HEK293T (cell line): ENCODE measurements around the gene LRRC58.
"Not testable (repeated sequence)": the region's sequence is repeated elsewhere in the genome, so short reads cannot be mapped to it uniquely, and the experiment has no call there.

Source experiments
- CTCF ChIA-PET: fragments of 350-600 bp; formaldehyde crosslinking; extraction: SDS; loops from one replicate; lab custom pipeline; 2021; ENCODE audit warnings: antibody characterized with exemption, inconsistent platforms; lab: Yijun Ruan, JAX
- POLR2A ChIA-PET: fragments of 350-600 bp; formaldehyde crosslinking; extraction: SDS; loops from one replicate; lab custom pipeline; 2020; ENCODE audit warnings: antibody characterized with exemption, inconsistent platforms; lab: Yijun Ruan, JAX
- DNase-seq: peaks from one replicate; pipeline ENCODE4 v3.0.0; 2012; ENCODE audit warnings: mixed read lengths; ENCODE audit errors: extremely low spot score
- ARNT ChIP-seq: fragments of 450-650 bp; IDR thresholded peaks from 2 replicates; pipeline ENCODE4 v1.6.1; 2017; ENCODE audit warnings: mild to moderate bottlenecking
- BHLHE40 ChIP-seq: fragments of 450-650 bp; IDR thresholded peaks from 2 replicates; pipeline ENCODE4 v1.6.1; 2016; ENCODE audit warnings: mild to moderate bottlenecking, moderate library complexity, borderline replicate concordance
- CTBP1 ChIP-seq: fragments of 450-650 bp; IDR thresholded peaks from 2 replicates; pipeline ENCODE4 v1.6.1; 2016; ENCODE audit warnings: borderline replicate concordance
- ELF4 ChIP-seq: fragments of 450-650 bp; IDR thresholded peaks from 2 replicates; pipeline ENCODE4 v1.6.1; 2017; ENCODE audit warnings: antibody characterized with exemption
- FOXA1 ChIP-seq: fragments of 450-650 bp; IDR thresholded peaks from 2 replicates; pipeline ENCODE4 v1.6.1; 2016; ENCODE audit warnings: mild to moderate bottlenecking
- FOXK2 ChIP-seq: fragments of 450-650 bp; IDR thresholded peaks from 2 replicates; pipeline ENCODE4 v1.6.1; 2016; ENCODE audit warnings: mild to moderate bottlenecking
- FOXM1 ChIP-seq: fragments of 450-650 bp; IDR thresholded peaks from 2 replicates; pipeline ENCODE4 v1.6.1; 2017; ENCODE audit warnings: mild to moderate bottlenecking, borderline replicate concordance
- HDGF ChIP-seq: fragments of 450-650 bp; IDR thresholded peaks from 2 replicates; pipeline ENCODE4 v1.6.1; 2017; ENCODE audit warnings: antibody characterized with exemption, borderline replicate concordance
- L3MBTL2 ChIP-seq: fragments of 450-650 bp; conservative IDR thresholded peaks from 2 replicates; pipeline ENCODE4 v1.6.1; 2016; ENCODE audit warnings: mild to moderate bottlenecking
- LEF1 ChIP-seq: fragments of 450-650 bp; IDR thresholded peaks from 2 replicates; pipeline ENCODE4 v1.6.1; 2017; ENCODE audit warnings: mild to moderate bottlenecking, borderline replicate concordance
- NFRKB ChIP-seq: fragments of 450-650 bp; IDR thresholded peaks from 2 replicates; pipeline ENCODE4 v1.6.1; 2016; ENCODE audit warnings: mild to moderate bottlenecking, moderate library complexity
- SP1 ChIP-seq: fragments of 450-650 bp; IDR thresholded peaks from 2 replicates; pipeline ENCODE4 v1.6.1; 2017
- SUZ12 ChIP-seq: fragments of 450-650 bp; IDR thresholded peaks from 2 replicates; pipeline ENCODE4 v1.6.1; 2016; ENCODE audit warnings: mild to moderate bottlenecking
- TARDBP ChIP-seq: fragments of 450-650 bp; IDR thresholded peaks from 2 replicates; pipeline ENCODE4 v1.6.1; 2016
- ZNF384 ChIP-seq: fragments of 450-650 bp; IDR thresholded peaks from 2 replicates; pipeline ENCODE4 v1.6.1; 2016
- TF ChIP-seq, protein P1 (sequence below): fragments of 450-650 bp; IDR thresholded peaks from 2 replicates; pipeline ENCODE4 v1.6.1; 2016

Gene LRRC58

GRCh38 chr3:120377948-120378347 is 28.8 kb upstream of the LRRC58 start:
- DNase-seq, POLR2A ChIA-PET, CTCF ChIA-PET: not testable (repeated sequence)
- peak; percentile 59; the same call in 1 of the 2 replicates for TF ChIP-seq L3MBTL2

DNA sequence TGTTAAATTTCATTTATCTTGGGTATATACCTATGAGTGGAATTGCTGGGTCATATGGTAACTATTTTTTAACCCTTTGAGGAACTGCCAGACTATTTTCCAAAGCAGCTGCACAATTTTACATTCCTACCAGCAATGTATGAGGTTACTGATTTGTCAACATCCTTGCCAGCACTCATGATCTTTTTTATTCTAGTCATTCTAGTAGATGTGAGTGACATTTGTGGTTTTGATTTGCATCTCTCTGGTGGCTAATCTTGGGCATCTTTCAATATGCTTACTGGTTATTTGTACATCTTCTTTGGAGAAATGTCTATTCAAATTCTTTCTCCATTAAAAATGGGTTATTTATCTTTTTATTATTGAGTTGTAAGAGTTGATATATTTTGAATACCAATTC is 21.3 kb upstream of the LRRC58 start:
- TF ChIP-seq, protein P1, sequence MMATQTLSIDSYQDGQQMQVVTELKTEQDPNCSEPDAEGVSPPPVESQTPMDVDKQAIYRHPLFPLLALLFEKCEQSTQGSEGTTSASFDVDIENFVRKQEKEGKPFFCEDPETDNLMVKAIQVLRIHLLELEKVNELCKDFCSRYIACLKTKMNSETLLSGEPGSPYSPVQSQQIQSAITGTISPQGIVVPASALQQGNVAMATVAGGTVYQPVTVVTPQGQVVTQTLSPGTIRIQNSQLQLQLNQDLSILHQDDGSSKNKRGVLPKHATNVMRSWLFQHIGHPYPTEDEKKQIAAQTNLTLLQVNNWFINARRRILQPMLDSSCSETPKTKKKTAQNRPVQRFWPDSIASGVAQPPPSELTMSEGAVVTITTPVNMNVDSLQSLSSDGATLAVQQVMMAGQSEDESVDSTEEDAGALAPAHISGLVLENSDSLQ: no peak
- TF ChIP-seq TARDBP (no peak), ELF4 (no peak), FOXK2 (no peak)
- no peak for DNase-seq
- ChIA-PET CTCF (no interaction called here), POLR2A (interaction anchor here (1.6 kb wide), 1 partner anchor 21 kb away, joined by 5 read pairs; the partner anchor contains the start of gene LRRC58)

- POLR2A ChIA-PET: interaction anchor here (1.6 kb wide), 1 partner anchor 20 kb away, joined by 5 read pairs; the partner anchor contains the start of gene LRRC58
- CTCF ChIA-PET: no interaction called here
- TF ChIP-seq FOXA1 (no peak), SUZ12 (no peak), TARDBP (no peak), LEF1 (no peak), FOXM1 (no peak), CTBP1 (no peak), ARNT (no peak), ZNF384 (no peak)
- TF ChIP-seq, protein P1: no peak
- no peak for DNase-seq
Observed at GRCh38 chr3:120369037-120369467, 19.9 kb upstream of the LRRC58 start.

DNA sequence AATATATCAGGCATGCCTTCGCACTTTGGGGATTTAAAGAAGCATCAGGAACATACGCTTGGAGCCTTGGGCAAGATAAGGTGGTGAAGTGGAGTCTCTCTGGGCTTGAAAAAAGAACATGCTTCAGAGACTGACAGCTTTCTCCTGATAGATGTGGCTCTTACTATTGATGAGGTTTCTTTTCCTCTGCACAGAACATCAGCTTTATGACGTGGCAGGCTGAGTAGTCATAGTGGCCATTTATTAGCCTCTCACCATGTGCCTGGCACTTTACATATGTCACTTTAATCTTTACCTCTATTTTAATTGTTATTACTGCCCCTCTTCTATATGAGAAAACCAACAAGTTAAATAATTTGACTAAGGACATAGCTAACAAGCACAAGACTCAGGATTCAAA is 19.0 kb upstream of the LRRC58 start:
- POLR2A ChIA-PET: no interaction called here
- DNase-seq: no peak
- no peak for TF ChIP-seq FOXK2
- no peak for TF ChIP-seq BHLHE40
- TF ChIP-seq HDGF: no peak
- no peak for TF ChIP-seq ELF4
- no peak for TF ChIP-seq SUZ12
- TF ChIP-seq ZNF384: no peak
- TF ChIP-seq, protein P1: no peak
- TF ChIP-seq NFRKB: no peak
- TF ChIP-seq LEF1: no peak
- TF ChIP-seq CTBP1: no peak
- no peak for TF ChIP-seq L3MBTL2
- CTCF ChIA-PET: no interaction called here

- ChIA-PET POLR2A (no interaction called here), CTCF (no interaction called here)
- no peak for DNase-seq
- TF ChIP-seq, protein P1: no peak
- TF ChIP-seq FOXM1: no peak
- TF ChIP-seq ZNF384: no peak
- TF ChIP-seq FOXA1: no peak
- TF ChIP-seq TARDBP: no peak
Observed at GRCh38 chr3:120364821-120365220, 15.7 kb upstream of the LRRC58 start.

- no peak for DNase-seq
- POLR2A ChIA-PET: interaction anchor here (1.3 kb wide), 1 partner anchor 15 kb away, joined by 5 read pairs; the partner anchor contains the start of gene LRRC58
- CTCF ChIA-PET: interaction anchor here (0.6 kb wide), 1 partner anchor 54 kb away, joined by 3 read pairs; no protein-coding TSS in a partner anchor
- TF ChIP-seq LEF1: no peak
- TF ChIP-seq BHLHE40: no peak
- TF ChIP-seq ARNT: no peak
- no peak for TF ChIP-seq SP1
- no peak for TF ChIP-seq ZNF384
- no peak for TF ChIP-seq TARDBP
- TF ChIP-seq L3MBTL2: no peak
- TF ChIP-seq, protein P1: no peak
- no peak for TF ChIP-seq NFRKB
- TF ChIP-seq CTBP1: no peak
- no peak for TF ChIP-seq FOXM1
- no peak for TF ChIP-seq FOXA1
- no peak for TF ChIP-seq FOXK2
- no peak for TF ChIP-seq HDGF
- no peak for TF ChIP-seq ELF4
- TF ChIP-seq SUZ12: no peak
Observed at GRCh38 chr3:120364101-120364500, 14.9 kb upstream of the LRRC58 start.
